Activated CD4-positive, alpha-beta T cell treated with anti-CD3 and anti-CD28 coated beads for 4 hours (primary cell): ENCODE results near the gene APBB2.
"Not testable (repeated sequence)": the region's sequence is repeated elsewhere in the genome, so short reads cannot be mapped to it uniquely, and the experiment has no call there.

Experiments
- DNase-seq, 2 donors: peaks; one replicate each; pipeline ENCODE4 v3.0.0-alpha.2; 2020

Gene APBB2

DNA sequence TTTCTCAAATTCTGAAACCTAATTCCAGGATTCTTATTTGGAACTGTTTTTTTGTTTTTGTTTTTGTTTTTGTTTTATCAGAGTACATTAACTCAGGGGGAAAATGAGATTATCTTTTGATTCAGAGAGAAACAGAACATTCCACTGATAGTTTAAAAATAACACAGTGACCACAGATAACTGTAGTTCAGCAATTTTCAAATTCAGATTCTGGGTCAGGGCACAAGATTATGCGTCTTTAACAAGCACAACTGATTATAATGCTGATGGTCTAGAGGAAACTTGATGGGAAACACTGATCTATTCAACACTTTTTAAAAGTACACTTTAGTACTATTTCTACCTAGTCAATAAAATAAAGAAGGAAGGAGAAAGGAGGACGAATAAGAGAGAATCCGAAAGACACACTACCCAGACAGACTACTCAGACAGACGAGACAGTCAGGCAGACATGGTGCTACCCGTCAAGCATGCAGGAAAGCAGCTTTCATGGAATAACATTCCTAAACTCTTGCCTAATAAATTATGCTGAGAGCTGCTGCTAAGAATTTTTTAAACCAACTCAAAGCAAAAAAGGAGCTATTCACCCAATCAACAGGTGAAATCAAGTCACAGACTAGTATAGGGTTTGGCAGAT lies 59.0 kb downstream of the APBB2 start:
- DNase-seq = no peak

DNA sequence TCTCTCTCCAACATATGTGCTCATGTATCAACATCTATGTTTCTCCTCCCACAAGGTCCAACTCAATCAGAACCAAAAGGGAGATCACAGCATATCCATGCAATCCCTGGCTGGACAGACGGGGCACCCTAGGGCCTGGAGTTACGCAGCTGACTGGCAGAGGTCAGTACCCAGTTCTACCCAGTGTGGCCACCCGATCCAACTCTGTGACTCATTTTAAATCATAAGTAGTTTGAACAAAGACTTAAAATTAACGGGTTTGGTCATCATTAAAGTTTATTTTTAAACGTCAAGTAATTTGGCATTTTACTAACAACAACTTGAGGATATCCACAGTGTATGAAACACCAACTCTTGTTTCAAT lies 59.5 kb downstream of the APBB2 start:
- DNase-seq = no peak

DNA sequence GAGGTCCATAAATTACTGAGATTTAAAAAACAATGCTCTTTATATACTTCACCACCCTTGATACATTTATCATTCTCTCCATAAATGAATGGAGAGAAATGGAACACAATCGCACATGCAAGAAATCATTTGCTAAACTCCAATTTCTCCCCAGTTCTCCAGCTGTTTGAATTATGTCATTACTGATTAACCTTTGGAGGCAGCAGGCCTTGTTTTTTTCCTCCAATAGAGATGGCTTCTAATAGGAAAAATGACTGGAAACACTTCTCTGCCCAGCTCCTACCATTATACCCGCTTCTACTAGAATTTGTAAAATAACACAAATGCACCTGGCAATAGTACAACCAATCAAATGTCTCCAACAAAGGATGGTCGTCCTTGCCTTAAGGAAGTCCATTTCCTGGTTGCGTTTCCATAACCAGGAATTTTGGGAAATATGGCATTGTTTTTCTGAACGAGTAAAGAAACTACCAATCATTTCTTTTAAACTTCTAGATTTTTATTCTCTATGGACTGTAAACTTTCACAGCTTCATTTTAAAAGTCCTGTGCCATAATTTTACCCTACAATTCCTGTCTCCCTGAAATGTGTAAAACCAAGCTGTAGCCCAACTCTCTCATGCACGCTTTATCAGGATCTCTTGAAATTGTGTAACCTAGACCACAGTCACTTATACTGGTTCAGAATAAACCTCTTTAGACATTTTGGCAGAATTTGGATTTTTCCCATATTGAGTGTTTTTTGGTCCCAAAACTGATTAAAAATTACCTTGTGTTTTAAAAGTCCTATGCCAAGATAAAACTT lies 60.1 kb downstream of the APBB2 start:
- no peak for DNase-seq

DNA sequence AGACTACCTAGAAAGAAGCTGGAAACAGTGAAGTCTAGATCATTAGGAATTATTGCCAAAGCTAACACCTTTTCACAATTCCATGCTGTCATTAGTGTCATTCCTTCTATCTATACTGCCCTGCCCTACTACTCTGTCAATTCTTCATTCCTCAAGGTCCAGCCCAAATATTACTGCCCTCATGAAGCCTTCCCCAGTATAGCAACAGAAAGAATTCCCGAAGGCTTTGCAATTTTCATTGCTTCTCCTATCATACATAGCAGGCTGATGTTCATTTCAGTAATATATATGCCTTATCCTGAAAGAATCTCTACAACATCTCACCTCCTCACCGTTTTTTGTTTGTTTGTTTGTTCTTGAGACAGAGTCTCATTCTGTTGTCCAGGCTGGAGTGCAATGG lies 63.9 kb downstream of the APBB2 start:
- DNase-seq = no peak

DNA sequence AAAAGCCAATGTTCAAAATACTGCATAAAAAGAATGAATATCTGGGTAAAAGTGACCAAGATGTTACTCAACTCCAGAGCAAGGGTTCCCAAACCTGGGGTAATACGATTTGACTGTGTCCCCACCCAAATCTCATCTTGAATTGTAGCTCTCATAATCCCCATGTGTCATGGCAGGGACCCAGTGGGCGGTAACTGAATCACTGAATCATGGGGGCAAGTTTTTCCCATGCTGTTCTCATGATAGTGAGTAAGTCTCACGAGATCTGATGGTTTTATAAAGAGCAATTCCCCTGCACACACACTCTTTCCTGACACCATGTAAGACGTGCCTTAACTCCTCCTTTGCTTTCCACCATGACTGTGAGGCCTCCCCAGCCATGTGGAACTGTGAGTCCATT lies 64.8 kb downstream of the APBB2 start:
- not testable (repeated sequence) for DNase-seq

DNA sequence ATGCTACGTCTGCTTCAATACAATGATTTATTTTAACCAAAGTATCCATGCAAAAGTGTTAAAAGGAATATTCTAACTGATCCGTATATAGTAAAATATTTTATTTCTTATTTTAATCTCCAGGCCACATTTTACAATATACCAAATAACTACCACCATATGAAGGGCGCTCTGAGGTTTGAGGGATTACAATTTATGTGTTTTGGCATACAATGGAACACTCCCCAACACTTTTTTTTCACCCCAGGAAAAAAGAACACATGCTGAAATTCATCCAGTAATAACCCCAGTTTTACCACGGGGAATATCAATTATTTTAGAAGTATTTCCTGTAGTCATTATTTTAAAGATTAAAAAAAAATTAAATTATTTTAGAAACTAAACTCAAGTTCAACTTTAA lies 65.4 kb downstream of the APBB2 start:
- no peak for DNase-seq

DNA sequence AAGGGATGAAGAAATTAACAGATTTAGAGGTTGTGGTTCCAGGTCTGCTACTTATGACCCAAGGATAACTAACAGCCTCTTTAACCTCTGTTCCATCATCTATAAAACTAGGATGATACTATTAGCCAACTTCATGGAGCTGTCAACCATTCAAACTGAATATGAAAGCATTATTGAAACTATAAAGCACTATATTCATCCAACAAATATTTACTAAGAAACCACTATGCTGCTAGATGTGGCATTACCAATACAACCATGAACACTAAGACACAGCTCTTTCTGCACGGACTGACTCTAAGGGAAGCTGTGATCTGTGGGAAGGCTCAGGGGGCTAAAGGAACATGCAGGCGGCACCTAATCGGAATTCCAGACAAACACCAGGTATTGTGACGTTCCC lies 66.0 kb downstream of the APBB2 start:
- no peak for DNase-seq

DNA sequence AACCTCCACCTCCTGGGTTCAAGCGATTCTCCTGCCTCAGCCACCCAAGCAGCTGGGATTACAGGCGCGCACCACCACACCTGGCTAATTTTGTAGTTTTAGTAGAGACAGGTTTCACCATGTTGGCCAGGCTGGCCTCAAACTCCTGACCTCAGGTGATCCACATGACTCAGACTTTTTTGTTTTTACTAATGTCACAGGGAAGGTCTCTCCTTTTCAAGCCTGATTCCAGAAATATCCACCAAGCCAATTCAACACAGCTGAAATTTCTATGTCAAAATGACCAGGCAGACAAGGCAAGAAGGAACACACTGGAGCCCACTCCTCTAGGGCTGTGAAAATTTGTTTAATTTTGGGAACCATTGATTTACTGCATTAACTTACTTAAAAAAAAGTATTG lies 66.8 kb downstream of the APBB2 start:
- not testable (repeated sequence) for DNase-seq

DNA sequence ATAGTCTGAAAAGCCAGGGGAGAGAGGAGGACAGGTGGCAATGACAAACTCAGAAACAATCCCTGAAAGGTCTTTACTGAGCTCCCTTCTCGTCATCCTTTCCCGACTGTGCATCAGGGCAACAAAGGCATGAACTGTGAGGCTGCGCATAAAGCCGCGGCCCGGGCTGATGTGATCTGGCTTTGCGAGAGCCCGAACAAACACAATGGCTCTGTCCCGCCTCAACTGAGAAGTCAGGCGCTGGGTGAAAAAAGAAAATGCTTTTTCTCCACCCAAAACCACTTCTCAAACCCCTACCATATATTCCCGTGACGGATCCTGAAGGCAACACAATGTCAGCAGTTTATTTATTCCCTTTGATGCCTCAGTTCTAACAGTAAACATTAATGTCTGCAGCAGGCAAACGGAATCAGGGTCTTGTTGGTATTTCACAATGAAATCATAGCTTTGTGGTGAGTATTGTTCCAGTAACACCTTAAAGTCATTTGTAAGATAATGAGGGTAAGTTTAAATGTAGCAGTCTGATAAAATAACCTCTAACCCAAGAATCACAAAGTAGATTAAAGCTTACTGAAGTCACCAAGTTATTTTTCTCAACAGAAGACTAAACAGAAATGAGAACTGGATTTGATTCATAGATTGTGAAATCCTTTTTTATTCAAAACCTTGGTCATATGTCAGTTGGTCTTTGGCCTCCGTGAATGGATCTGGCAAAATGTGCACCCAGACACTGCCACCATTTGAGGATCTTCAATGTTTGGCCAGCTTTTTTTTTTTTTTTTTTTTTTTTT lies 67.4 kb downstream of the APBB2 start:
- no peak for DNase-seq

DNA sequence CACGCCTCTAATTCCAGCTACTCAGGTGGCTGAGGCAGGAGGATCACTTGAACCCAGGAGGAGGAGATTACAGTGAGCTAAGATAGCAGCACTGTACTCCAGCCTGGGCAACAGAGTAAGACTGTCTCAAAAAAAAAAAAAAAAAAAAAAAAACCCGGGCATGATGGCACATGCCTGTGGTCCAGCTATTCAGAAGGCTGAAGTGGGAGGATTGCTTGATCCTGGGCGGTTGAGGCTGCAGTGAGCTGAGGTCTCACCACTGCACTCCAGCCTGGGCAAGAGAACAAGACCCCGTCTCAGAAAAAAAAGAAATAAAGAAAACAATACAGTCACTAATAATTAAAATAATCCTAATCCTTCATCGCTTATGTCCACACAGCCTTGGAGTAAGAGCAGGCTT lies 68.1 kb downstream of the APBB2 start:
- DNase-seq = no peak

DNA sequence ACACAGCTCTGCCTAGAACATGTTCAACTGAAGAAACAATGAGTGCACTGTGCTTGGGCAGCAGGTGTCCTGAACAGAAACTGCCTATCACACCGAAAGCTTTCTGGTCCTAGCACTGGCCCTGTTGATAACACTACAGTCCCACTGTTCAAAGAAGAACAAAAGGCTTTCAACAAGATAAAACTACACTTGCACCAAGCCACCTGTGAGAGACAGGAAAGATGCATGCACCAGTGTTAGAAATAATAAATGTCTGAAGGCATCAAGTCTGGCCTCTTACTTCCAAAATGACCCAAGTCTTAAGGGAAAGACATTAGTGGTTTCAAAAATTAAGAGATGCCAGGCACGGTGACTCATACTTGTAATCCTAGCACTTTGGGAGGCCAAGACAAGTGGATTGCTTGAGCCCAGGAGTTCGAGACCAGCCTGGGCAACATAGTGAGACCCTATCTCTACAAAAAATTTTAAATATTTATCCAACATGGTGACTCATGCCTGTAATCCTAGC lies 68.7 kb downstream of the APBB2 start:
- no peak for DNase-seq

DNA sequence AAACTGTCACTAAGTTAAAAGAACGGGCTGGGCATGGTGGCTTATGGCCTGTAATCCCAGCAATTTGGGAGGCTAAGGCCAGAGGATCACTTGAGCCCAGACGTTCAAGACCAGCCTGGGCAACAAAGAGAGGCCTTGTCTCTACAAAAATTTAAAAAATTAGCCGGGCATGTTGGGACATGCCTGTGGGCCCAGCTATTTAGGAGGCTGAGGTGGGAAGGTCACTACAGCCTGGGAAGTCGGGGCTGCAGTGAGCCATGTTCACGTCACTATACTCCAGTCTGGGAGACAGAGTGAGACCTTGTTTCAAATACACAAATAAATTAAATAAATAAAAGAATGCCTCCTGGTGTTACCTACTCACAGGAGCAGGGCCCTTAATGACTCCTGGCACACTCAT lies 69.5 kb downstream of the APBB2 start:
- DNase-seq = no peak

DNA sequence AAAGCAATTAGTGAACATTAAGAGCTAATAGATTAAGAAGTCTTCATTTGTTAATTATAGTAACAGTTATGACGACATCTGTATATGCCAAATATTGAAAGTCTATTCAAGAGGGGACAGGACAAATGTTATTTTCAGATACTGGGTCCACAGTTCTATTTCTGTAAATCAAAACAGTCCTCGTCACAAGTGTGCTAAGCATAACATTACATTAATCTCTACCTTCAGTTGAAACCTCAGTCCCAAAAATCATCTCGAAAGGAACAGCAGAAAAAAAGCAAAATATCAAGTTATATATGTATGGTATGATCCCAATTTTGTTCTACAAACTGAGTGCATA lies 70.3 kb downstream of the APBB2 start:
- no peak for DNase-seq

DNA sequence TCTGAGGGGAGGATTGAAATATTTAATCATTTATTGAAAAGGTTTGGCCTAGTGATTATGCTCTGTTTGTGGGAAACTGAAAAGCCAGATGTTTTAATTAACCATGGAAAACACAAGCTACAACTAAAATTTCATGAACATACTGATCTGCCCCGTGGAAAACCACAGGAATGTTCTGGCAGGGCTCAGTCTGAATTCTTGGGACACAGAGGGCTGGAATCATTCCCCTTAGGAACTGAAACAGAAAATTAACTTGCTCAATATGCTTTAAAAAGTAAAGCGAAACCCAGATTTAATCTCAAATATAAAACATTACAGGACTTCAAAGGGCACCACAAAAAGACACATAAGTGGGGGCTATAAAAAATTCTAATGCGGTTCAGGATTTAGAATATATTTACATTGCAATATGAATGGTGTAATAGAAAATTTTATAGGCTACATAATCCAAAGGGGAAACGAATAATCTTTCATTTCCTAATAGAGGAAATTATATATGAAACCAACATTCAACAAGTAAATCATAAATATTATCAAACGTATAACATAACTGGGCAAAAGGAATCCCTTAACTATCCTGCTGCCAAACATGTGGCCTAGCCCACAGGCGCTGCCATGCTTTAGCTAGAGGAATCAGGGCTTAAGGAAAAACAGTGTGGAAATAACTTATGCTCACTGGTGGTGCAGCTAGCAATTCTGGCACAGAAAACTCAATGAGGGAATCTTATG lies 70.9 kb downstream of the APBB2 start:
- DNase-seq = no peak

DNA sequence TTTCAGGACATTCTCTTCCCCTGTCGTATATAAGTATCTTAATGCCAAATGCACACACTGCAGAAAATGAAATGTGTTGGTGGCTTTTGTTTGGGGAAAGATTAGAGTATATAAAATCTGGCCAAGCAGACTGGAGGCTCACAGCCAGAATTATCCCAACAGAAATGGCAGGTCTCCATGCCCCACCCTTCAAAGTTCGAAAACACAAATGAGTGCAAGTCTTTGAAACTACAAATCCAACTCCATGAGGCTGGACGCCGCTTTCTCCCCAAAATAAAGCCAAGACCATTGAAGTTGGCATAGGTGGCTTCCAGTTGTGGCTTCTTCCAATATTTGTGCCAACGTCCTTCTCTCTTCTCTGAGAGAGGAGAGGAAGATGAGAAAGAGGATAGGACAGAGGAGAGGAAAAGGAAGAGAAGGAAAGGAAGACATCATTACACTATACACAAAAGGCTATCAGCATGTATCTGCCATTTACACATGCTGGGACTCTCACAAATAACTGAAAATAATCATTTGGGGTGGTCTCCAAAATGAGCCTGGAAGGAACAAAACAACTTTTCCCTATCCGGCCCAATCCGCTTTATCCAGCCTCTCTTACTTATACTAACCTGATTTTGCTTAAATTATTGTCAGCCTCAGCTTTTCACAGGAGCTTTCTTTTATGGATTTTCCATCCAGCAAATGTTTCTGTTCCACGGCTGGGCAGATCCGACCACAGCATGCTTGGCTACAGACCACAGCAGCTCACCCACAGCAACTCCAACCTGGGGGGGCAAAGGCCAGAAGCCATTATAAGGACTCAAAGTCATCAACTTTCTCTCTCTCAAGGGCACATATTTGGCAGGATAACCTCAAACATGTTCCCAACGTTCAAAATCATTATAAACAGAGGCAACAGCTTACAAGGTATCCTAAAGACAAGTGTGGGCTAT lies 71.7 kb downstream of the APBB2 start:
- DNase-seq = no peak

DNA sequence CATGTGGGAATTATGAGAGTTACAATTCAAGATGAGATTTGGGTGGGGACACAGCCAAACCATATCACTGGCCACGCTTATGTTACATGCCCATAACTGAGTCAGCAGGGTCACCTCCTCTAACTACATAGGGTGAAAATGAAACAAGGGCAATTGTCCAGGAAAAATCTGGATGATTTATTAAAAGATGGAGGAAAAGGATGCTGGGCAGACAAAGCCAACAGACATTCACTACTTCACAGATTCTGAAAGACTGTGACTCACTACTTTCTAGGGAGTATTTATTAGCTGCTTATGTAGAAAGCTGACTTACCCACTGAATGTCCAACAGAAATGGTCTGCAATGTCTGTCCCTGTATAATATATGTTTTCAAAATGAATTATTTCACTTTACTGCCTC lies 72.4 kb downstream of the APBB2 start:
- no peak for DNase-seq

DNA sequence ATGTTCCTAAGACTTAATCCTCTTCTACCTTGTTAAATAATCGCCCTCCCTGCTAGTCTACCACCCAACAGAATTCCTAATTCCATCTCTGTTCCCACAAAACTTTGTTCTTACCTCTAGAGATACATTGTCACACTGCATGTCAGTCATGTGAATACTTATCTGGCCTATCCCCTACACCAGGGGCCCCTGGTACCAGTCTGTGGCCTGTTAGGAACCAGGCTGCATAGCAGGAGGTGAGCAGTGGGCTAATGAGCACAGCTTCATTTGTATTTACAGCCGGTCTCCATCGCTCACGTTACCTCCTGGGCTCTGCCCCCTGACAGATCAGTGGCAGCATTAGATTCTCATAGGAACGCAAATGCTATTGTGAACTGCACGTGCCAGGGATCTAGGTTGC lies 73.9 kb downstream of the APBB2 start:
- DNase-seq = no peak

DNA sequence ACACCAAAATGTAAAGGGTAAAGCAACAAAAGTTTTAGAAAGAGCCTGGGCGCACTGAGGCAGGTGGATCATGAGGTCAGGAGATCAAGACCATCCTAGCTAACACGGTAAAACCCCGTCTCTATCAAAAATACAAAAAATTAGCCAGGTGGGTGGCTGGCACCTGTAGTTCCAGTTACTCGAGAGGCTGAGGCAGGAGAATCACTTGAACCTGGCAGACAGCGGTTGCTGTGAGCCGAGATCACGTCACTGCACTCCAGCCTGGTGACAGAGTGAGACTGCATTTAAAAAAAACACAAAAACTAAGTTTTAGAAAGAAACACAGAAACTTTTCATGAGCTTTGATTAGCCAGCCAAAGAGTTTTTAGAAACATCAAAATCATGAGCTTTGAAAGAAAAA lies 76.5 kb downstream of the APBB2 start:
- DNase-seq = no peak

DNA sequence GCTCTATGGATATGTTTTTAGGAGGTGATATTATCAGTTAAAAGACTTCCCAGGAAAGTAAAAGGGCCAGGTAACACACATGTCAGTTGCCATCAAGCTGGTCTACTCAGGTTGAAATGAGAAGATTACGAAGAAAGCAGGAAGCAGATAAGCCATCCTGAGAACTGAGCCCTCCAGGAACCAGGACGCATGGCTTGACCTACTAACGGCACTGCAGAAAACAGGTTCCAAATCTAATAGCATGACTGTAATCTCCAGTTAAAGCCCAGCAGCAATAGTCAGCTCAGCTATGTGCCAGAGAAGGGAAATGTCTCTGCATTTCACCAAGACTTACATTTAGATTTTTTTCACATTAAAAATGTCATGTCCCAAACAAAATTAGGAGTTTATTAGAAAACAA lies 77.9 kb downstream of the APBB2 start:
- DNase-seq = no peak

DNA sequence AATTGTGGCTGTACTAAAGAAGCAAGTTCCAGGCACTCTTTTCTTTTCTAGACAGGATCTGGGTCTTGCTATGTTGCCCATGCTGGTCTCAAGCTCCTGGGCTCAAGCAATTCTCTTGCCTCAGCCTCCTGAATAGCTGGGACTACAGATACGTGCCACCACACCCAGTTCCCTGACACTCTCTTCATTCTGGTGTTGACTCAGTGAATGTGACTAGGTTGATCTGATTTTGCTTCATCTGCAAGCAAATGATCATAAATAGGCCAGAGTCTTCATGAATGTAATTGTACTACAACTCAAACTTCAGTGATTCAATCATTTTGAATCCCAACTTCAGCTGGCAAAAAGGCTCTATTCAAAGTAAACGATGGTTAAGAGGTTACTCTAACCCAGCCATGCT lies 78.5 kb downstream of the APBB2 start:
- no peak for DNase-seq

DNA sequence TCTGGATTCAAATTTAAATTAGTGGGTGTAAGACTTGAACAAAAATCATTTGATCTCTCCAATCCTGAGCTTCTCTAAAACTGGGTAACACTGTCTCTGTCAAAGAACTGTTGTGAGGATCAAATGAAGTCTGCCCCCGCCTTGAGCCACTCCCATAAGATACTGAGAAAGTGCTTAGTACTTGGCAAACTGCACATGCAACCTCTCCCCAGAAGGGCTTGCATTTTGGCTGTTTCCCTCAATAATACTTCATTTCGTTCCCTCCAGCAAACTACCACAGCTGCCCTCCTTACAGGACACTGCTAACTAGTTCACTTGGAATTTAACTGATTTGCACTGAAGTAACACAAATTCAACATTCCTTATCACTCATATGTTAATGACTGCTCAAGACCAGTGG lies 79.8 kb downstream of the APBB2 start:
- DNase-seq = no peak

DNA sequence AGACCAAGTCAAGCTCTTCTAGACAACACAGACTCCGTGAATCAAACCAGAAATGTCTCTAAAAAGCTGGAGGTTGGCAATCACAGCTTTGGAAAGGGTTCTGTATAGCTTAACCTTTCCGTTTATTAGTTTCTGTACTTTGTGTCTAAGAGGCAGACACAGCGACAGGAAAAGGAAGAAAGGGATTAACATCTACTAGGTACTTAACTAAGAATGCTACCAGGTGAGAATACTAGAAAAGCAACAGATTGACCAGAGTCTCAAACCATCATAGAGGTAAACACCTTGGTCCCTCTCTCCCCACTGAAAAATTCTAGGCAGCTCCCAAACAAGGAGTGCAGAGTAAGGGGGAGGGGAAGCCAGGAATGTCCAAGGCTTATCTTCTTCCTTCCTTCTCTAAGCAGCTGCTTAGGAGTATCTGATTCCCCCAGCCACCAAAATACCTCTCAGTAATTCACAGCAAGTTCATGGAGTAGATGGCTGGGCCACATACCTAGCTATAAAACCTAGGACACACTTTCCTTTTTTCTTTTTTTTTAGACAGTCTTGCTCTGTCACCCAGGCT lies 80.8 kb downstream of the APBB2 start:
- DNase-seq = no peak
